HEK293T (cell line): Measurements from ENCODE around the gene TRMU.

Experiments used
- CTCF ChIA-PET: fragments of 350-600 bp; formaldehyde crosslinking; extraction: SDS; loops from one replicate; lab custom pipeline; 2021; ENCODE audit warnings: antibody characterized with exemption, inconsistent platforms; lab: Yijun Ruan, JAX
- POLR2A ChIA-PET: fragments of 350-600 bp; formaldehyde crosslinking; extraction: SDS; loops from one replicate; lab custom pipeline; 2020; ENCODE audit warnings: antibody characterized with exemption, inconsistent platforms; lab: Yijun Ruan, JAX
- DNase-seq: peaks from one replicate; pipeline ENCODE4 v3.0.0; 2012; ENCODE audit warnings: mixed read lengths; ENCODE audit errors: extremely low spot score
- ARNT ChIP-seq: fragments of 450-650 bp; IDR thresholded peaks from 2 replicates; pipeline ENCODE4 v1.6.1; 2017; ENCODE audit warnings: mild to moderate bottlenecking
- BHLHE40 ChIP-seq: fragments of 450-650 bp; IDR thresholded peaks from 2 replicates; pipeline ENCODE4 v1.6.1; 2016; ENCODE audit warnings: mild to moderate bottlenecking, moderate library complexity, borderline replicate concordance
- CTBP1 ChIP-seq: fragments of 450-650 bp; IDR thresholded peaks from 2 replicates; pipeline ENCODE4 v1.6.1; 2016; ENCODE audit warnings: borderline replicate concordance
- ELF4 ChIP-seq: fragments of 450-650 bp; IDR thresholded peaks from 2 replicates; pipeline ENCODE4 v1.6.1; 2017; ENCODE audit warnings: antibody characterized with exemption
- FOXA1 ChIP-seq: fragments of 450-650 bp; IDR thresholded peaks from 2 replicates; pipeline ENCODE4 v1.6.1; 2016; ENCODE audit warnings: mild to moderate bottlenecking
- FOXK2 ChIP-seq: fragments of 450-650 bp; IDR thresholded peaks from 2 replicates; pipeline ENCODE4 v1.6.1; 2016; ENCODE audit warnings: mild to moderate bottlenecking
- FOXM1 ChIP-seq: fragments of 450-650 bp; IDR thresholded peaks from 2 replicates; pipeline ENCODE4 v1.6.1; 2017; ENCODE audit warnings: mild to moderate bottlenecking, borderline replicate concordance
- HDGF ChIP-seq: fragments of 450-650 bp; IDR thresholded peaks from 2 replicates; pipeline ENCODE4 v1.6.1; 2017; ENCODE audit warnings: antibody characterized with exemption, borderline replicate concordance
- L3MBTL2 ChIP-seq: fragments of 450-650 bp; conservative IDR thresholded peaks from 2 replicates; pipeline ENCODE4 v1.6.1; 2016; ENCODE audit warnings: mild to moderate bottlenecking
- LEF1 ChIP-seq: fragments of 450-650 bp; IDR thresholded peaks from 2 replicates; pipeline ENCODE4 v1.6.1; 2017; ENCODE audit warnings: mild to moderate bottlenecking, borderline replicate concordance
- NFRKB ChIP-seq: fragments of 450-650 bp; IDR thresholded peaks from 2 replicates; pipeline ENCODE4 v1.6.1; 2016; ENCODE audit warnings: mild to moderate bottlenecking, moderate library complexity
- SP1 ChIP-seq: fragments of 450-650 bp; IDR thresholded peaks from 2 replicates; pipeline ENCODE4 v1.6.1; 2017
- SUZ12 ChIP-seq: fragments of 450-650 bp; IDR thresholded peaks from 2 replicates; pipeline ENCODE4 v1.6.1; 2016; ENCODE audit warnings: mild to moderate bottlenecking
- TARDBP ChIP-seq: fragments of 450-650 bp; IDR thresholded peaks from 2 replicates; pipeline ENCODE4 v1.6.1; 2016
- ZNF384 ChIP-seq: fragments of 450-650 bp; IDR thresholded peaks from 2 replicates; pipeline ENCODE4 v1.6.1; 2016
- TF ChIP-seq, protein P1 (sequence below): fragments of 450-650 bp; IDR thresholded peaks from 2 replicates; pipeline ENCODE4 v1.6.1; 2016

Gene TRMU

DNA sequence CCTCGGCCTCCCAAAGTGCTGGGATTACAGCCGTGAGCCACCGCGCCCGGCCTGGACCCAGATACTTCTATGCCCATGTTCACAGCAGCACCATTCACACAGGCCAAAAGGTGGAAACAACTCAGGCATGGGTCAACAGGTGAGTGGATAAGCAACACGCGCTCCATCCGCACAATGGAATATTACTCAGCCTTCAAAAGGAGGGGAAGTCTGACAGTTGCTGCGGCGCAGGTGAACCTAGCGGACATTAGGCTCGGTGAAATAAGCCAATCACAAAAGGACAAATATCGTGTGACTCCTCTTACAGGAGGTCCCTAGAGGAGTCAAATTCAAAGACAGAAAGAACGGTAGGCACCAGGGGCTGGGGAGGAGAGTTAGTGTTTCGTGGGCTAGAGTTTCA is 47.0 kb downstream of the TRMU start:
- no peak for TF ChIP-seq BHLHE40
- TF ChIP-seq, protein P1, sequence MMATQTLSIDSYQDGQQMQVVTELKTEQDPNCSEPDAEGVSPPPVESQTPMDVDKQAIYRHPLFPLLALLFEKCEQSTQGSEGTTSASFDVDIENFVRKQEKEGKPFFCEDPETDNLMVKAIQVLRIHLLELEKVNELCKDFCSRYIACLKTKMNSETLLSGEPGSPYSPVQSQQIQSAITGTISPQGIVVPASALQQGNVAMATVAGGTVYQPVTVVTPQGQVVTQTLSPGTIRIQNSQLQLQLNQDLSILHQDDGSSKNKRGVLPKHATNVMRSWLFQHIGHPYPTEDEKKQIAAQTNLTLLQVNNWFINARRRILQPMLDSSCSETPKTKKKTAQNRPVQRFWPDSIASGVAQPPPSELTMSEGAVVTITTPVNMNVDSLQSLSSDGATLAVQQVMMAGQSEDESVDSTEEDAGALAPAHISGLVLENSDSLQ, result no peak
- TF ChIP-seq ARNT, result no peak
- TF ChIP-seq HDGF, result no peak
- TF ChIP-seq CTBP1, result no peak
- no peak for TF ChIP-seq ELF4
- TF ChIP-seq FOXA1, result no peak
- no peak for TF ChIP-seq NFRKB
- TF ChIP-seq TARDBP, result no peak
- TF ChIP-seq SUZ12, result no peak
- TF ChIP-seq SP1, result no peak
- TF ChIP-seq ZNF384, result no peak
- TF ChIP-seq FOXM1, result no peak
- no peak for TF ChIP-seq LEF1
- TF ChIP-seq L3MBTL2, result no peak
- DNase-seq, result no peak
- POLR2A ChIA-PET, result no interaction called here
- CTCF ChIA-PET, result no interaction called here

DNA sequence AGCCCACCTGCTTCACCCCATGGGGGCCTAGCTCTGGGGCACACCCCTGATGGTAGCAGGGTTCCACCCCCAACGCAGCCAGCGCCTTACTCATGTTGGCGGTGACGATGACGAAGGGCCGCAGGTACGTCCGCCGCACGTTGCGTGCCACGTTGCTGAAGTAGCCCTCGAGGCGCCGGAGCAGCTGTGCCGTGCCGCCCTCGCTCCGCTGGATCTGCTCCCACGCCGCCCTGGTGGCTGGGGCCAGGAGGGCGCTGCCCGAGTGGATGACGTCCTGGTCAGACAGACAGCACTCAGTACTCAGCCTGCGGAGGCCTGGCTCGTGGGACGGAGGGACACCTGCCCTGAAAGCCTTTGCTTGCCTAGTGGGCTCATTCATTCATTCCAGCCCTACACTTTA is 50.8 kb downstream of the TRMU start:
- DNase-seq, result no peak
- ChIA-PET POLR2A (no interaction called here), CTCF (no interaction called here)
- TF ChIP-seq ARNT, result no peak
- TF ChIP-seq, protein P1, result no peak
- TF ChIP-seq FOXA1, result no peak
- no peak for TF ChIP-seq L3MBTL2
- no peak for TF ChIP-seq HDGF
- no peak for TF ChIP-seq ZNF384
- no peak for TF ChIP-seq SP1
- TF ChIP-seq TARDBP, result no peak

GRCh38 chr22:46387748-46388147 is 52.2 kb downstream of the TRMU start:
- CTCF ChIA-PET, result no interaction called here
- no peak for DNase-seq
- POLR2A ChIA-PET, result no interaction called here
- no peak for TF ChIP-seq NFRKB
- no peak for TF ChIP-seq CTBP1
- TF ChIP-seq, protein P1, result no peak
- no peak for TF ChIP-seq ZNF384

GRCh38 chr22:46388647-46389046 is 53.1 kb downstream of the TRMU start:
- no peak for TF ChIP-seq SUZ12
- no peak for TF ChIP-seq SP1
- no peak for TF ChIP-seq ELF4
- TF ChIP-seq FOXM1, result no peak
- no peak for TF ChIP-seq TARDBP
- ChIA-PET CTCF (no interaction called here), POLR2A (no interaction called here)
- no peak for DNase-seq

GRCh38 chr22:46389081-46389480 is 53.6 kb downstream of the TRMU start:
- TF ChIP-seq, protein P1, result no peak
- no peak for TF ChIP-seq NFRKB
- TF ChIP-seq FOXM1, result no peak
- ChIA-PET POLR2A (no interaction called here), CTCF (no interaction called here)
- DNase-seq, result no peak

DNA sequence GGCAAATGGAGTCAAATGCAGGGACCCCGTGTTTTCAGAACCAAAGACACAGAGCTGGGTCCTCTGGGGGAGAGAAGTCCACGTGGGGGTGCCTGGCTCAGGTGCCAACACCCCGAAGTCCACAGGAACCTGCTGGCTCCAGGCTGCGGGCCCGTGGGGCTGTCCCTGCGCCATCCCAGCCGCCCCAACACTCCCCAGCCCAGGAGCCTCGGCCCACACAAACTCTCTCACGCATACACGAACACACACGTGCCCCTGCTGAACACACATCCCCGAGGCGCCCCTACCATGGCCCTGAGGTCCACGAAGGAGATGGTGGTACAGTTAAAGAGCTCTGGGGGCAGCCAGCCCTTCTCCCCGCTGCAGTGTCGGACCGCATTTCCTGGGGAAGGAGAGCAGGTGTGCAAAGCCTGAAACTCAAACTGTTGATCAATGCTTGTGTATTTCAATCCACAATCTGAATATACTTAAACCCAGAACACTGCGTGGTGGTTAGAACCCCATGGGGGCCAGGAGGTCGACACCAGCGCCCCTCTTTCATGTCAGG is 54.7 kb downstream of the TRMU start:
- POLR2A ChIA-PET, result no interaction called here
- TF ChIP-seq HDGF (no peak), L3MBTL2 (no peak), LEF1 (no peak), TARDBP (no peak)
- CTCF ChIA-PET, result no interaction called here
- DNase-seq, result no peak

DNA sequence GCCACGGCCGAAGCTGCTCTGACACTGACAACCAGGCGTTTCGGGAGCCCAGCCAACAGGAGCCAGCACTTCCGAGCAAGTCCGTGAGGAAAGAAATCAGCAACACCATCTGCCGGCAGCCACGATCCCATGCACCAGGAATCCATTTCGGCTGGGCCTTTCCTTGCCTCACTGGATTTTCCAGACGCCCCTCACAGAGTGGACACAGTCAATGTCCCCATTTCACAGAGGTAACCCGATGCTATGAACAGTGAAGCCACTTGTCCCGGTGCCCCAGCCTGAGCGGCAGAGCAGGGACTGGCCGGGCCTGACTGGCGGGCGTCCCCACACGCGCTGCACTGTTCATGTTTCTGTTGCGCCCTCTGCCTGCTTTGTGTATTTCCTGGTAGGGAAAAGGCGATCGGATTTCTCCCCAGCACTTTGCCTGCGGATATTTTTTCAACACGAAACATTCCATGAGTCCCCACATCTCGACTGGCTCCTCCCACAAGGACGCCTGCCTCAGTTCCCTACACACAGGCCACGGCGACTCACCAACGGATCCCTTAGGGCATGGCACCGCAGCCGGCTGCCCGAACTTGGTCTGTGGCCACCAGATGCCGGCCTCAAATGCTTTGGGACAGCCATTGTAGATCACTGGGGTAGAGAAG is 55.3 kb downstream of the TRMU start:
- CTCF ChIA-PET, result no interaction called here
- POLR2A ChIA-PET, result no interaction called here
- peak; percentile 63 for DNase-seq
- 0 out of 2 replicates have a peak, but pooled peaks have one; percentile 20 for TF ChIP-seq ELF4
- TF ChIP-seq FOXK2, result no peak
